Kidney (tissue), 14 donors: ENCODE data around the gene ACAA2. TPM values are rescaled to one million over a fixed set of nuclear protein-coding genes. Genes with fewer than 3 reads are reported as not detected.

Experiments
- DNase-seq, 5 donors: peaks; one replicate each; pipeline ENCODE4 v3.0.0-alpha.2; 2013 to 2020
- FAIRE-seq: peaks from 2 replicates; lab custom pipeline; 2012; peaks lifted over from hg19 to GRCh38; lab: Jason Lieb, UNC
- H3K27ac ChIP-seq, 2 donors: one replicate each; pipeline ENCODE4 v1.7.0; 2013; ENCODE audit warnings: low read depth in 2 of 2, low read length in 2 of 2, inconsistent platforms in 1 of 2
- H3K27me3 ChIP-seq: one replicate; pipeline ENCODE4 v1.7.1; 2013; ENCODE audit warnings: low read length, inconsistent platforms; ENCODE audit not compliant: control insufficient read depth, insufficient read depth
- H3K36me3 ChIP-seq, 3 donors: one replicate each; pipeline versions ENCODE4 v1.7.0 to v1.7.1; 2013; ENCODE audit warnings: low read length in 3 of 3, control low read depth in 1 of 3, inconsistent platforms in 1 of 3; ENCODE audit not compliant: insufficient read depth in 3 of 3, control insufficient read depth in 2 of 3
- H3K4me1 ChIP-seq, 3 donors: one replicate each; pipeline versions ENCODE4 v1.7.0 to v1.7.1; 2013; ENCODE audit warnings: low read length in 3 of 3, inconsistent platforms in 1 of 3, low read depth in 1 of 3; ENCODE audit not compliant: control insufficient read depth in 2 of 3, insufficient read depth in 2 of 3
- H3K4me3 ChIP-seq, 3 donors: one replicate each; pipeline versions ENCODE4 v1.7.0 to v1.8.1; 2013; ENCODE audit warnings: low read length in 3 of 3, control low read depth in 1 of 3, inconsistent platforms in 1 of 3
- H3K9ac ChIP-seq, 3 donors: one replicate each; pipeline versions ENCODE4 v1.7.0 to v1.7.1; 2013; ENCODE audit warnings: low read length in 3 of 3, control low read depth in 1 of 3, inconsistent platforms in 1 of 3
- H3K9me3 ChIP-seq, 3 donors: one replicate each; pipeline versions ENCODE4 v1.7.0 to v1.7.1; 2013; ENCODE audit warnings: low read length in 3 of 3, control low read depth in 1 of 3, inconsistent platforms in 1 of 3; ENCODE audit not compliant: control insufficient read depth in 2 of 3, insufficient read depth in 1 of 3
- CTCF ChIP-seq: IDR thresholded peaks from 3 replicates; pipeline ENCODE4 v1.5.1; 2012; ENCODE audit warnings: mild to moderate bottlenecking, moderate library complexity, borderline replicate concordance; ENCODE audit not compliant: insufficient read depth; ENCODE audit errors: extremely low read depth
- intact Hi-C: fragments of 100-400 bp; cut with DNase I; formaldehyde crosslinking; loops from one replicate; pipeline ENCODE4 v1.11.1; 2022
- polyA plus RNA-seq: library from polyadenylated mRNA; stranded (reverse); fragments of 350-450 nt; fragmentation: Illumina TruSeq; extraction: RNeasy Lipid Tissue Mini Kit (QIAGEN cat#74804); gene quantifications from one replicate; pipeline ENCODE4 v1.2.3, GENCODE V29; 2014; ENCODE audit warnings: low read depth, low replicate concordance; ENCODE audit not compliant: insufficient read depth
- total RNA-seq: library from RNA; stranded (reverse); fragmentation: NEBNext Ultra II Directional; extraction: Animal tissue kit (Norgen Biotek cat#: 25700); gene quantifications from one replicate; pipeline ENCODE4 v1.2.1, GENCODE V29; 2021
- donor health status: control.
- donor health status: control.
- donor health status: control.
- donor health status: control.
- donor health status: control.
- donor health status: DM: yes; HTN: yes; CAD: no.
- donor health status: Normal renal cell carcinoma (clear cell type).

Gene ACAA2
- total and polyA plus RNA-seq, 2 donors from 2014 or later: 115 to 566 TPM

GRCh38 chr18:49858309-49859020, 45.1 kb upstream of the ACAA2 start:
- Histone ChIP-seq H3K27me3 (no peaks in the 10 kb centered on the region), H3K27ac (peak overlapping the region in 1 of 2 donors; percentile 5), H3K4me1 (peaks cover 0 to 6% (median 4%) of the 10 kb centered on the region in 3 donors), H3K36me3 (peaks cover 0 to 3% (median 0%) of the 10 kb centered on the region in 3 donors), H3K9ac (no peak overlapping the region), H3K9me3 (no peaks in the 10 kb centered on the region), H3K4me3 (no peak overlapping the region)
- FAIRE-seq: peak; percentile 53
- intact Hi-C loops: no loop called here
- TF ChIP-seq CTCF: peak; percentile 91
- peak in 4 of 5 donors; percentile 78 to 89 (median 84) for DNase-seq

- Histone ChIP-seq H3K36me3 (peaks cover 0 to 3% (median 0%) of the 10 kb centered on the region in 3 donors), H3K4me1 (peaks cover 0 to 6% (median 4%) of the 10 kb centered on the region in 3 donors), H3K27ac (peak overlapping the region in 1 of 2 donors; percentile 5), H3K9me3 (no peaks in the 10 kb centered on the region), H3K9ac (no peak overlapping the region), H3K4me3 (no peak overlapping the region), H3K27me3 (no peaks in the 10 kb centered on the region)
- TF ChIP-seq CTCF: no peak
- DNase-seq: no peak
- FAIRE-seq: no peak
- intact Hi-C loops: no loop called here
These were observed 44.4 kb upstream of the ACAA2 start for GRCh38 chr18:49857708-49858107.

DNA sequence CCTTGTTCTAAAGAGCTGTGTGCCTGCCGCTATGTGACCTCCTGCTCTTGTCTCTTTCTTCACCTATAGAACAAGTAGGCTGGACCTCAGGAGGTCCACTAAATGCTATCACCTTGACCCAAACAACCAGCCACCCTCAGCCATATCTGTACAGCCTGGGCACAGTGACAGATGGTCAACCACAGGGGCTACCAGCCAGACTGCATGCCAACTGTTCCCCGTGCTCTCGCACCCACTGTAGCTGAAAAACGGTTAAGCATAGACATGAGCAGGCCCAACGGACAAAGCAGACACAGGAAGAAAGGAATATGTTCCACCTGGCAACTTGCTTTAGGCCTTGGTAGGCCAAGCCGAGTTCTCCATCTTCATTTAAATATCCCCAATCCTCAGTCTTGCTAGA, 43.2 kb upstream of the ACAA2 start:
- H3K4me3 ChIP-seq: no peak overlapping the region
- FAIRE-seq: no peak

More for the DNA sequence above, 43.2 kb upstream of the ACAA2 start:
- no peaks in the 10 kb centered on the region for H3K36me3 ChIP-seq
- no peaks in the 10 kb centered on the region for H3K27me3 ChIP-seq
- intact Hi-C loops: no loop called here
- peaks cover 0 to 6% (median 4%) of the 10 kb centered on the region in 3 donors for H3K4me1 ChIP-seq
- no peak overlapping the region for H3K9ac ChIP-seq
- DNase-seq: no peak
- H3K9me3 ChIP-seq: no peaks in the 10 kb centered on the region
- H3K27ac ChIP-seq: no peak overlapping the region
- no peak for TF ChIP-seq CTCF
